ENCODE results near the gene PRKCE.
"Not testable (repeated sequence)": the region's sequence is repeated elsewhere in the genome, so short reads cannot be mapped to it uniquely, and the experiment has no call there.

PRKCE gene

DNA sequence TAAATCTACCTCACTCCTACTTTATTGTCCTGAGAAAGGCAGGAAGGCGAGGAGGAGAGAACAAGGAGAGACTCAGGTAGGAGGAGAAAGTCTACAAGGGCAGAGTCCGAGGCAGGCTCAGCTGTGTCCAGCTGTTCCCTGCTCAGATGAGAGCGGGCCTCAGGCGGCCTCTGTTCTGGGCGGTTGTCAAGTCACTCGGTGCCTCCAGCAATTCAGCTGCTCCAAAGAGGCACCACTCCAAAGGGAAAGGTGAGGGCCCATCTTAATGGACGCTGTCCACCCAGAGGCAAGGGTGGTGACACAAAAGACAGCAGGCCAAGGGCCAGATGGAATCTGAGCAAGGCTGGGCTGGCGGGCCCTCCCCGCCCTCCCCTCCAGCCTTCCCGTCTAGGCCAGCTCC, 544.3 kb downstream of the PRKCE start:
- no peak for DNase-seq (ENCODE audit: low read depth)

DNA sequence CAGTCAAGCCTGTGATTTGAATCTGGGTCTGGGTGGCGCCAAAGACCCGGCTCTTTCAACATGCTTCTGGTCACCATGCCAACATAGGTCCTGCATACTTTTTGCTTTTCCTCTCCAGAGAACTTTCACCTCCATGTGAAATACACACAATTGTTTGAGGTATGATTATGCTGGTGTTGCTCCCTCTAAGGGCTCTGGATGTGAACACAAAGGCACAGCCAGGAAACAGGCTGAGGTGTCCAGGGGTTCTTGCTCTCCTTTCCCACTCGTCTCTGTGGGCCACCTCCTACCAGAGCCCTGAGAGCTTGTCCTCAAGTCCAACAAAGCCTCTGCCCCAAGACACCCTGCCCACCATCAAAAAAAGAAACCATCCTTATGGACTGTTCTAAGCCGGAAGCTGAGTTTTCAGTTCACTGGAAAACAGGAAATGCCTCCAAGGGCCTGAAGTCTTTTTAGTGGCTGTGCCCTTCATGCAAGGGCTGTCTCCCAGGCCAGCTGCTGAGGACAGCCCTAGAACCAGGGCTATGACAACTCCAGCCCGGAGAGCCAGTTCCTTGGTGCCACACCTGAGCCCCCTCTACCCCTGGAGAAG, 545.5 kb downstream of the PRKCE start:
- no peak for DNase-seq (ENCODE audit: low read depth)

DNA sequence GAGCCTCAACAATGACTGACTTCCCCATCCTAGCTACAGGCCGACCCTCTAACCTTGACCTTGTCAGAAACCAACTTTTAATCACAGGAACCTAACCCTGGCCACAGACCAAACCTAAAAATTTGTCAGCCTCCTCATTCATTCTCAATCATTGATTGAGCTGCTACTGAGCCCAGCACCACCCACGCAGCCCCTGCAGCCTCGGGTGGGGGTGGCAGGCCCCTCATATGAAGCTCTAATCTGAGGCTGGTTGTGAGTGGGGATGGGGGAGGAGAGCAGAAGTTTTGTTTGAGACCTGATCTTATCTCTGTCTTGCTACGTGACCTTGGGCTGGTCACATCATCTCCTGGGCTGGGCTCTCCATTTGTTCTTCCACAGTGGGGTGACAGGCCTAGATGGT, 546.2 kb downstream of the PRKCE start:
- DNase-seq (ENCODE audit: low read depth) = no peak

DNA sequence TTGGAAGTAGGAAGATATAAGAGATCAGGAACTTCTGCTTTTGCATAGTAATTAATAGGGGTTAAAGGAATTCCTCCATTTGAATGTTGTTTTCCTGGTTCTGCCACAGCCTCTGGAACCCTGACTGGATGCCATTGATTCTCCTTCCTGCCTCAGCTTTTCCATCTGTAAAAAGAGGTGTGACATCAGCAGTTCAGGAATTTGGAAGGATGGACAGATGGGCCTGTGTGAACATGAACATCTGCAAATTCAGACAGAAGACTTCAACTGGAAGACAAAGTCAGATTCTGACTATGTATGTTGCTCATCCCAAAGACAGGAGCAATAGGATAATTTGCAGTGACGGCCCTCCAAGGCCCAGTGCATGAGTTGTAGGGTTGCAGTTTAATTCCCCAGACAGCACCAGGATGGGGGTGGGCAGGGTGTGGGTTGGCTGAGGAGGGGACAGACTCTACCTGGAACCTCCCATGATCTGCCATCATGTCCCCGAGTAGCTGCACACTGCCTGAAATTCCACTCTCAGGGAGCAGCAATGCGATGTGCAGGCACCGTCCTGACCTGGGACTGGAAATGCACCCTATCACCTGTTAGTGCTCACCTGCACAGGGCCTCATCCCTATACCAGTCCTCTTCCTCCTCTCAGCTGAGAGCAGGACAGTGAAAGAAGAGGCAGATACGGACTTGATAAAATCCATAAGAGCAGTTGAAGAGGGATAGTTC, 546.8 kb downstream of the PRKCE start:
- DNase-seq (ENCODE audit: low read depth) = no peak

DNA sequence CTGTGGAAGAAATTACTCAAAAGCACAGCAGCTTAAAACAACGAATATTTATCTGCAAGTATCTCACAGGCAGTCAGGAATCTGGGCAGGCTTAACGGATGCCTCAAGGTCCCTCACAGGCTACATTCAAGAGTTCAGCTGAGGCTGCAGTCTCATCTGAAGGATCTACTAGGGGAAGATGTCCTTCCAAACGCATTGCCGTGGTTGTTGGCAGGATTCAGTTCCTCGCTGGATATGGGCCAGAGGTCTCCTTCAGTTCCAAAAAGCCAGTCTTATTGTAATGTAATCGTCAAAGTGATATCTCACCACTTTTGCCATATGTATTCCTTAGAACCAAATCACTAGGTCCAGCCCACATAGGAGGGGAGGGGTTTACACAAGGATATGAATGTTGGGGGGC, 547.5 kb downstream of the PRKCE start:
- DNase-seq (ENCODE audit: low read depth) = no peak

DNA sequence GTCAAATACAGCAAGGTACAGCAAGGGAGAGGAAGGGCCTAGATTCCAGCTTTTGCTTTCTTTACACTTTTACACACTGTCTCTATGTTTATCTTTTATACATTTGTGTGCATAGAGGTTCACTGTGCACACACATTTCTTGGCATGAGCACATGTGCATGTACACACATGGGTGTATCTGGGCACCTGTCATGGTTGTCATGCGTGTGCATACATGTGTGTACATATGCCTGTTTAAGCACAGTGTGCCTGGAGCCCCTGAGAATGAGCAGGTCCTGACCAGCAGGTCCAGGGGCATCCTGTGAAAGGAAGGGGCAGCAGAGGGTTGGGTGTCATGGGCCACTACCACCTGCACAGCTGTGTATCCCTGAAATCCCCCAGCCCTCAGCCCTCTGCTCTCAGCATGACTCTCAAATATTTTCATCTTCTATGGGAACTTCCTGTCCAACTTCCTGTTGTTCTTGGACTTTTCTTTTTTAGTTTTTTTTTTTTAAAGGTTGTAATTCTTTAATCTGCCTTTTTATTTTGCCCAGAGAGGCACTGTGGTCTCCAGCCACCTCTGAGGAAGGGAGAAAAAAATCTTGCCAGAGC, 548.7 kb downstream of the PRKCE start:
- no peak for DNase-seq (ENCODE audit: low read depth)

DNA sequence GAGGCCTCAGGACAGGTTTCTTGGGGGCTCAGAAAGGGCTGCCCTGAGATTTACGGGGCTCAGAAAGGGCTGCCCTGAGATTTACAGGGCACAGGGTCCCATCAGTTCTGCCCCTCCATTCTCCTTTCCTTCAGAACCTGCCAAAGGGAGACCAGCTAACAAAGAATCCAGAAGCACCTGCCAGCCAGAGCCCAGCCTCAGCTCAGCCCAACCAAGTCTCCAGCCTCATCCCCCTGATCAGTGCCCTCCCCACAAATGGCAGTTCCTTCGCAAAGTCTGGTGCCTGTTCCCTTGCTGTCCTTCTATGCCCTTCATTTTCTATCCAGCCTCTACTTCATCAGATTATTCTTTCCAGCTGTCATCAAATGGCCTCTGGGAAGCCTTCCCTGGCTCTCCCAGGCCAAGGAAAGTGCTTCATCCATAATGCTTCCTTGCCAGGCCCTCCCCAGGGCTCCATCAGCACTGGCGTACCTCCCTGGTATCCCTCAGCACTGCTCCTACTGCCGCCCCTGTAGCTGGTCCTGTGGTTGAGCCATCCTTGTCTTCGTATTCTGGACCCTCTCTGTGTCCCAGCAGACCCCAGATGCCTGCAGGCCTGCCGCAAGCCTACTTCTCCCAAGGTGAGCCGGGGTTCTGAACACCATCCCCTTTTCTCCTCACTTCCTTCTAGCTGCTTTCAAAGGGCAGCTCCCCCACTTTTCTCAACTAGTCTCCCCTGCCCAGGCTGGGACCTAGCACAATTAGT, 549.6 kb downstream of the PRKCE start:
- no peak for DNase-seq (ENCODE audit: low read depth)

DNA sequence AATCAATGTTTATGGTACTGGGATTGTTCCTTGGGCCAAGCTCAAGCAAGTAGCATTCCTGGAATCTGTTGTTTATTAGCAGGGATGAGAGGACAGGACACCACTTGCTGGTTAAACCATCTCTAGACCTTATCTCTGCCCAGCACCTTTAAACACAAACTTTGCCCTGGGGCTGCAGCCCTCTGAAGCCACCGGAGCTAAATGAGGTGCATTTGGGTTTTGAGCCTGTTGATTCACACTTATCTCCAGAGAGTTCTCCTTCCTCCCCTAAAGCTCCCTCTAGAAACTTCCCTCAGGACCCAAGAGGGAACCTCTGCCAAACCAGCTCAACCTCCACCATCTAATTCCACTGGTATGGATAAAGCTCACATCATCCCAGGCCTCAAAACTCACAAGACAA, 551.0 kb downstream of the PRKCE start:
- no peak for DNase-seq (ENCODE audit: low read depth)

DNA sequence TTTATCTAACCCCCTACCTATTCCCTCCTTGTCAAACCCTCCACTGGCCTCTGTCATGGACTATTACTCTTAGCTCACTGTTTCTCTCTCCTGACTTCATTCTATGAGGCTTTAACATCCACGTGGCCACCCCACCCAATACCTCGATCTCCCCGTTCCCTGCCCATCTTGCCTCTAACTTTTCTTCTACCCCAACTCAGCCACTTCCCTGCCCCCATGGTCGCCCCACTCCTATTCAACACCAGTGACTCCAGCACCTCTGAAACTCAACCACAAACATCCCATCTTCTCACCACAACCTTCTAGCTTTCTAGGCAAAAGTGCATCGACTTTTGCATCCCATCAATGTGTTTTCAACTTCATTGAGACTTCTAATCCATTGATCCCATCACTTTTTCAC, 551.5 kb downstream of the PRKCE start:
- no peak for DNase-seq (ENCODE audit: low read depth)

DNA sequence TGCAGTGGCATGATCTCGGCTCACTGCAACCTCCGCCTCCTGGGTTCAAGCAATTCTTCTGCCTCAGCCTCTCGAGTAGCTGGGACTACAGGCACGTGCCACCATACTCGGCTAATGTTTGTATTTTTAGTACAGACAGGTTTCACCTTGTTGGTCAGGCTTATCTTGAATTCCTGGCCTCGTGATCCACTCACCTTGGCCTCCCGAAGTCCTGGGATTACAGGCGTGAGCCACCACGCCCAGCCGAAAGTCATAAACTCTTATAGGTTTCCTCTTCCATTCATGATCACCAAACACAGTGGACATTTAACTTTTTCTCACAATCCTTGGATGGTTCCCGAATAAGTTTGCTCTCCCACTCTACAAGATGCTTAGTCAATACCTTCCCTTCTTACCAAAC, 552.2 kb downstream of the PRKCE start:
- DNase-seq (ENCODE audit: low read depth) = not testable (repeated sequence)

DNA sequence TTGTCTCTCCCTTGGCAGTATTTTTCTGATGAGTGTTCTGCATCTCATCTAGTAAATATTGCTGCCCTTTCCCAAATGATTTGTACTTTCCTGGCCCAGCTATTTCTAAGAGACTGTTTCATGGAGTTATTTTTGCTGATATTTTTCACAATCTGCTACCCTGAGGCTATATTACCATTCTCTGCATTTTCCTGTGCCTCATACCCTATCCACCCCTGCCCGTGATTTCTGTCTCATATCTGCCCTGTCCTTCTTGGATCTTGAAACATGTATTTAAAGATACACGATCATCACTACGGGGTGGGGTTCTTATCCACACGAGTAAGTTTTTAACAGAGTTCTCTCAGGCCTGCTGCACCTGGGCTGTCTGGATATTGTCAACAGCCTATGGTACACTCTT, 556.1 kb downstream of the PRKCE start:
- DNase-seq (ENCODE audit: low read depth) = no peak

DNA sequence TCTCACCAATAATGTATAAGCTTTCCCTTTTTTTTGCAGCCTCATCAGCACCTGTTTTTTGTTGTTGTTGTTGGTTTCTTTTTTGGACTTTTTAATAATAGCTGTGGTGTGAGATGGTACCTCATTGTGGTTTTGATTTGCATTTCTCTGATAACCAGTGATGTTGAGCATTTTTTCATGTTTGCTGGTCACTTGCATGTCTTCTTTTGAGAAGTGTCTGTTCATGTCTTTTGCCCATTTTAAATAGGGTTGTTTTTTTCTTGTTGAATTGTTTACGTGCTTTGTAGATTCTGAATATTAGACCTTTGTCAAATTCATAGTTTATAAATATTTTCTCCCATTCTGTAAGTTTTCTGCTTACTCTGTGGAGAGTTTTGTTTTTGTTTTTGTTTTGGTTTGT, 557.3 kb downstream of the PRKCE start:
- no peak for DNase-seq (ENCODE audit: low read depth)

DNA sequence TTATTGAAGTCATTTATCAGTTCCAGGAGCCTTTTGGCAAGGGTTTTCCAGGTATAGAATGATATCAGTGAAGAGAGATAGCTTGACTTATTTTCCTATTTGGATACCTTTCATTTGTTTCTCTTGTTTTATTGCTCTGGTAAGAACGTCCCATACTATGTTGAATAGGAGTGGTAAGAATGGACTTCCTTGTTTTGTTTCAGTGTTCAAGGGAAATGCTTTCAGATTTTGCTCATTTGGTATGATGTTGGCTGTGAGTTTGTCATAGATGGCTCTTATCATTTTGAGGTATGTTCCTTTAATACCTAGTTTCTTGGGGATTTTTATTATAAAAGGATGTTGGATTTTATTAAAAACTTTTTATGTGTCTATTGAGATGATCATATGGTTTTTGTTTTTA, 558.6 kb downstream of the PRKCE start:
- DNase-seq (ENCODE audit: low read depth) = no peak

DNA sequence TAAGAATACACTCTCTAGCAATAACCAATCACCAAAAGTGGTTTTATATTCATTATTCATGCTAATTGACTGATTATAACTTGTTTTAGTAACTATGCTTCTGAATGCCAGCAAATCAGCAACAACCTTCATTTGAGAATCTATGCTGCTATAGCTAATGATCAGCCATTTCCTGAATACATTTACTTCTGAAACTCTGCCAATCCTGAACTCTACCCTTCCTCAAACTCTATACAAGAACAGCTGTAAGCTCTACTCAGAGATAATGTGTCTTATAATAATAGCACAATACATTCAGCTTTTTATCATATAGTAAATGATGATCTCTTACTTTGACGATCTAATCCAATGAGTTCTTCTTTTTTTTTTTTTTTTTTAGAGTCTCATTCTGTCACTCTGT, 560.0 kb downstream of the PRKCE start:
- no peak for DNase-seq (ENCODE audit: low read depth)

DNA sequence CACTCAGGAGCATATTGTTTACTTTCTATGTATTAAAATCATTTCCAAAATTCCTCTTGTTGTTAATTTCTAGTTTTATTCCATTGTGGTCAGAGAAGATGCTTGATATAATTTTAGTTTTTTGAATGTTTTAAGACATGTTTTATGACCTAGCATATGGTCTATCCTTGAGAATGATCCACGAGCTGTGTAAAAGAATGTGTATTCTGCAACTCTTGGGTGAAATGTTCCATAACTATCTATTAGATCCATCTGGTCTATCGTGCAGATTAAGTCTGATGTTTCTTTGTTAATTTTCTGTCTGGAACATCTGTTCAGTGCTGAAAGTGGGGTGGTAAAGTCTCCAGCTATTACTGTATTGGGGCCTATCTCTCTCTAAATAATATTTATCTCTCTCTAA, 562.4 kb downstream of the PRKCE start:
- no peak for DNase-seq (ENCODE audit: low read depth)

DNA sequence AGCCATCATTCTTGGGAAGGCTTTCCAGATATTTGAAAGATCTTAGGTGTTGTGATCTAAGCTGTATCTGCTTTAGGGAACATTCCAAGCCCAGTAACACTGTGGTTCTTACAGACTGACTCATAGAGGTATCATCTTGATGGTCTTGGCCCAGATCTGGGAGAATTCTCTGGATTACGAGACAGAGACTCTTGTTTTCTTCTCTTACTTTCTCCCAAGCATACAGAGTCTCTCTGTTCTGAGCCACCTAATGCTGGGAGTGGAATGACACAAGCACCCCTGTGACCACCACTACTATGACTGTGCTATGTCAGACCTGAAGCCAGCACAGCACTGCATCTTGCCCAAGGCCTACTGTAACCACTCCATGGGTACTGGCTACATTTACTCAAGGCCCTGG, 564.7 kb downstream of the PRKCE start:
- no peak for DNase-seq (ENCODE audit: low read depth)

DNA sequence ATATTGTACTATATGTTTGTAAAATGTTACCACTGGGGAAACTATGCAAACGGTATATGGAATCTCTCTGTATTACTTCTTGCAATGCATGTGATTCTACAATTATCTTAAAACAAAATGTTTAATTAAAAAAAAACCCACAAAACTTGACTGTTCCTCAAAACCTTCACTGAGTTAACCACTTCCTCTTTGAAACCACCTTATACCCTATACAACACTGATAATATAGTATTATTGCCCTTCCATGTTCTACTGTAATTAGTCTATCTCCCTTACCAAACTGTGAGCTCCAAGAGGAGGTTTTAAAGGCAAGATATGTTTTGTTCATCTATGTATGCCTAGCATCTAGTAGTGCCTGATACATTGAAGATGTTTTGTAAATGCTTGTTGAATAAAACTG, 572.0 kb downstream of the PRKCE start:
- not testable (repeated sequence) for DNase-seq (ENCODE audit: low read depth)

DNA sequence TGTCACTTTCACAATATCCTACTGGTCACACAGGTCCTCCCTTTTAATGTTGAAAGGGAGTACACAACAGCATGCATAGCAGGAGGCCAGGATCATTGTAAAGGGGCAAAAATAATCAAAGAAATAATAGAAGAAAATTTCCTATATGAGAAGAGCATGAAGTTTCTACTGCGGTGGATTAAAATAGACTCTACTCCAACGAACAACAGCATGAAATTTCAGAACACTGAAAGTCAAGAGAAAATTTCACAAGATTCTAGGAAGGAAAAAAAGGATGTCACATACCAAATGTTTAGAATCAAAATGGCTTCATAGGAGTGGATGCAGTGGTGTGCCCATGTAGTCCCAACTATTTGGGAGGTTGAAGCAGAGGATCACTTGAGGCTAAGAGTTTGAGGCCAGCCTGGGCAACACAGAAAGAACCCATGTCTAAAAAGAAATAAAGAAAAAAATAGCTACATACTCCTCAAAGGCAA, 573.7 kb downstream of the PRKCE start:
- DNase-seq (ENCODE audit: low read depth) = no peak

DNA sequence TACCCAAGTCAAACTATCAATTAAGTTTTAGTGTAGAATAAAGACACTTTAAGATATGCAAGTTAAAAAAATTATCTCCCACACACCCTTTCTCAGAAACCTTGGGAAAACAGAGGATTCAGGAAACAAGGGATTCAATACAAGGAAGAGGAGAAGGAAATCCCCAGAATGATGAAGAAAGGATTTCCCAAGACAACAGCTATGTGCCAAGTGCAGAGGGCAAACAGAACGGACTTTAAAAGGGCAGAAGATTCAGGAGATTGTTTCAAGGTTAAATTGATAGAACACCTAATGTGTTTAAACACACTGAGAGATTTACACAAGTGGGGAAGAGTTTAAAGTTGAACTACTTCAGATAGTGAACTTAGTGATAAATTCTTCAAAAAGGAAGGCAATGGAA, 574.3 kb downstream of the PRKCE start:
- no peak for DNase-seq (ENCODE audit: low read depth)

DNA sequence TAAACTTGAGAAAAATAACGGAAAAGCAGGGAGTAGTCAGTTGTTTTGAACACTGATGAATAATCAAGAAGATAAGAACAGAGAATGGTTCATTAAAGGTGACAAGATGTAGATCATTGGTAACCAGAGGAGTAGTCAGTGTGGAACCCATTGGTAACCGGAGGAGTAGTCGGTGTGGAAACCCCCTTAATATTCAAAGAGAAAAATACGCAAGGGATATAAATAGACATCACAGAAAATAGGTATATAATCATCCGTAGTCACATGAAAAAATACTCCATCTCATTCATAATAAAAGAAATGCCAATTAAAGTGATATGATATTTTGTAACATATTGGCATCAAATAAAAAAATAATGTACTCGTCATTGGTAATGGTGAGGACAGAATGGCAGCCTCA, 575.1 kb downstream of the PRKCE start:
- no peak for DNase-seq (ENCODE audit: low read depth)

DNA sequence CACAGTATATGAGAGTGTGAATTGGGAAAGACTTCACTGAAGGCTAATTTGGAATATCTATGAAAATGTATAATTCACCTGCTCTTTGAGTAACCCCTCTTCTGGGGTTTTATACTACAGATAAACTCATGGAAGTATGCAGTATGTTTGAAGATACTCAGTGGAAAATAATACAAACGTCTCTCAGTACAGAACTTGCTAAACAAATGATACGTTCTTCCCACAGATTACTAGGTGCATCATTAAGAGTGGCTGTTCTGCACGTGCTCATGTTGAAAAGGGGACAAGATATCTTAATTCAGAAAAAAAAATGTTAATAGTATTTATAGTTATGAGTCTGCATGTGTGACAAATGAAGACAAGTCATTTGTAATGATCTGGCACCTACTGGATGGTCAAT, 575.5 kb downstream of the PRKCE start:
- DNase-seq (ENCODE audit: low read depth) = no peak

DNA sequence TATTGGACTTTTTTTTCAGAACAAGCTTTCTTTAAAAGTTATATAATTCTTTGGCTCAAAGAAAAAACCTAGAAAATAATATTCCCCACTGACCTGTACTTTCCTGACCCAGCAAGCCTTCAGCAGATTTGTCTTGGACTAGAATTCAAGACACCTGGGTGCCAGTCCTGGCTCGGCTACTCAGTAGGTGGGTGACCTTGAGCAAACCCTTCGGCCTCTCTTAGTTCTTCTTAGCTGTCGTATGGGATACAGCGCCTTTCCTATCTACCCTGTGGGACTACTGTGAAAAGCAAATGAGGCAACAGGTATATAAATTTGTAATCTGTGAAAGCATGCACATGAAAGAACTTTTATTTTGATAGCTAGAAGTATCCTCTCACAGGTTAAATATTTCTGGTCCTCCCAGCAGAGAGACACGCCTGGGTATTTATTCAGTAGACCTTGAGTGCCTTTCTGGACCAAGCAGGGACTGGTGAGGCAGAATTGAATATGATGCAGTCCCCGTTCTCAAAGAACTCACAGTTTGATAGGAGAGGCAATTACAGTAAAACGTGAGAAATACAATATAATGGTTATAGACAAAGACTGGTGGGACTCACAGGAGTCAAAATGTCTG, 576.3 kb downstream of the PRKCE start:
- DNase-seq (ENCODE audit: low read depth) = no peak
